Measurements from ENCODE around the gene FIBCD1.
"Not testable (repeated sequence)": the region's sequence is repeated elsewhere in the genome, so short reads cannot be mapped to it uniquely, and the experiment has no call there.

The FIBCD1 gene

GRCh38 chr9:130911254-130912049, 27.6 kb downstream of the FIBCD1 start:
- Histone ChIP-seq H3K9ac (ENCODE audit: low read length) (no peak overlapping the region), H4K20me1 (ENCODE audit: insufficient read depth, low read length) (no peaks in the 10 kb centered on the region), H3K4me3 (ENCODE audit: low read depth, low read length, poor library complexity, severe bottlenecking) (no peak overlapping the region), H3K9me2 (ENCODE audit: low read depth, low read length) (no peaks in the 10 kb centered on the region), H3K4me1 (ENCODE audit: insufficient read depth, low read length, severe bottlenecking) (no peaks in the 10 kb centered on the region), H3F3A (ENCODE audit: insufficient read depth, low read length) (no peaks in the 10 kb centered on the region), H3K4me2 (ENCODE audit: low read length) (no peak overlapping the region), H3K27ac (ENCODE audit: low read depth, low read length, poor library complexity, severe bottlenecking) (no peak overlapping the region), H2AFZ (ENCODE audit: low read length) (no peak overlapping the region), H3K79me2 (ENCODE audit: insufficient read depth, low read length) (no peaks in the 10 kb centered on the region), H3K27me3 (ENCODE audit: insufficient read depth, low read length) (peaks cover 4% of the 10 kb centered on the region; the same call in 1 of the 2 replicates), H3K9me3 (ENCODE audit: low read length) (no peaks in the 10 kb centered on the region), H3K36me3 (ENCODE audit: insufficient read depth, low read length) (no peaks in the 10 kb centered on the region)
- TF ChIP-seq, protein P1, sequence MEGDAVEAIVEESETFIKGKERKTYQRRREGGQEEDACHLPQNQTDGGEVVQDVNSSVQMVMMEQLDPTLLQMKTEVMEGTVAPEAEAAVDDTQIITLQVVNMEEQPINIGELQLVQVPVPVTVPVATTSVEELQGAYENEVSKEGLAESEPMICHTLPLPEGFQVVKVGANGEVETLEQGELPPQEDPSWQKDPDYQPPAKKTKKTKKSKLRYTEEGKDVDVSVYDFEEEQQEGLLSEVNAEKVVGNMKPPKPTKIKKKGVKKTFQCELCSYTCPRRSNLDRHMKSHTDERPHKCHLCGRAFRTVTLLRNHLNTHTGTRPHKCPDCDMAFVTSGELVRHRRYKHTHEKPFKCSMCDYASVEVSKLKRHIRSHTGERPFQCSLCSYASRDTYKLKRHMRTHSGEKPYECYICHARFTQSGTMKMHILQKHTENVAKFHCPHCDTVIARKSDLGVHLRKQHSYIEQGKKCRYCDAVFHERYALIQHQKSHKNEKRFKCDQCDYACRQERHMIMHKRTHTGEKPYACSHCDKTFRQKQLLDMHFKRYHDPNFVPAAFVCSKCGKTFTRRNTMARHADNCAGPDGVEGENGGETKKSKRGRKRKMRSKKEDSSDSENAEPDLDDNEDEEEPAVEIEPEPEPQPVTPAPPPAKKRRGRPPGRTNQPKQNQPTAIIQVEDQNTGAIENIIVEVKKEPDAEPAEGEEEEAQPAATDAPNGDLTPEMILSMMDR (IDR thresholded peaks at IDR 0.05; ENCODE audit: low read length), result no peak
- no peak for TF ChIP-seq EZH2 (IDR thresholded peaks at IDR 0.05; ENCODE audit: borderline replicate concordance, low read length)

DNA sequence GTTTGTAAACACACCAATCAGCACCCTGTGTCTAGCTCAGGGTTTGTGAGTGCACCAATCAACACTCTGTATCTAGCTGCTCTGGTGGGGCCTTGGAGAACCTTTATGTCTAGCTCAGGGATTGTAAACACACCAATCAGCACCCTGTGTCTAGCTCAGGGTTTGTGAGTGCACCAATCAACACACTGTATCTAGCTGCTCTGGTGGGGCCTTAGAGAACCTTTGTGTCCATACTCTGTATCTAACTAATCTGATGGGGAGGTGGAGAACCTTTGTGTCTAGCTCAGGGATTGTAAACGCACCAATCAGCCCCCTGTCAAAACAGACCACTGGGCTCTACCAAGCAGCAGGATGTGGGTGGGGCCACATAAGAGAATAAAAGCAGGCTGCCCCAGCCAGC, 28.4 kb downstream of the FIBCD1 start:
- not testable (repeated sequence) for H3K4me3 ChIP-seq (ENCODE audit: low read depth, low read length, poor library complexity, severe bottlenecking); H3F3A ChIP-seq (ENCODE audit: insufficient read depth, low read length); H3K36me3 ChIP-seq (ENCODE audit: insufficient read depth, low read length); H3K27ac ChIP-seq (ENCODE audit: low read depth, low read length, poor library complexity, severe bottlenecking); H3K9ac ChIP-seq (ENCODE audit: low read length); H4K20me1 ChIP-seq (ENCODE audit: insufficient read depth, low read length); H3K4me2 ChIP-seq (ENCODE audit: low read length); H3K79me2 ChIP-seq (ENCODE audit: insufficient read depth, low read length); H3K9me3 ChIP-seq (ENCODE audit: low read length); H3K9me2 ChIP-seq (ENCODE audit: low read depth, low read length); H3K27me3 ChIP-seq (ENCODE audit: insufficient read depth, low read length); H2AFZ ChIP-seq (ENCODE audit: low read length); H3K4me1 ChIP-seq (ENCODE audit: insufficient read depth, low read length, severe bottlenecking)

GRCh38 chr9:130910041-130910440, 29.0 kb downstream of the FIBCD1 start:
- H3K4me1 ChIP-seq (ENCODE audit: insufficient read depth, low read length, severe bottlenecking); H3K9ac ChIP-seq (ENCODE audit: low read length); H3K27ac ChIP-seq (ENCODE audit: low read depth, low read length, poor library complexity, severe bottlenecking); H3K79me2 ChIP-seq (ENCODE audit: insufficient read depth, low read length); H3K36me3 ChIP-seq (ENCODE audit: insufficient read depth, low read length); H3K9me2 ChIP-seq (ENCODE audit: low read depth, low read length); H3F3A ChIP-seq (ENCODE audit: insufficient read depth, low read length); H4K20me1 ChIP-seq (ENCODE audit: insufficient read depth, low read length); H2AFZ ChIP-seq (ENCODE audit: low read length); H3K4me2 ChIP-seq (ENCODE audit: low read length); H3K4me3 ChIP-seq (ENCODE audit: low read depth, low read length, poor library complexity, severe bottlenecking); H3K9me3 ChIP-seq (ENCODE audit: low read length); H3K27me3 ChIP-seq (ENCODE audit: insufficient read depth, low read length): not testable (repeated sequence)

GRCh38 chr9:130908878-130909355, 30.1 kb downstream of the FIBCD1 start:
- H3K9me2 ChIP-seq (ENCODE audit: low read depth, low read length), result no peaks in the 10 kb centered on the region
- H3K9me3 ChIP-seq (ENCODE audit: low read length), result no peaks in the 10 kb centered on the region
- no peak overlapping the region for H2AFZ ChIP-seq (ENCODE audit: low read length)
- peaks cover 1% of the 10 kb centered on the region; the same call in 1 of the 2 replicates for H3K27me3 ChIP-seq (ENCODE audit: insufficient read depth, low read length)
- H3K36me3 ChIP-seq (ENCODE audit: insufficient read depth, low read length), result no peaks in the 10 kb centered on the region
- H3K9ac ChIP-seq (ENCODE audit: low read length), result no peak overlapping the region
- H3K27ac ChIP-seq (ENCODE audit: low read depth, low read length, poor library complexity, severe bottlenecking), result no peak overlapping the region
- H3K79me2 ChIP-seq (ENCODE audit: insufficient read depth, low read length), result no peaks in the 10 kb centered on the region
- no peak for TF ChIP-seq EZH2 (IDR thresholded peaks at IDR 0.05; ENCODE audit: borderline replicate concordance, low read length)
- TF ChIP-seq, protein P1 (IDR thresholded peaks at IDR 0.05; ENCODE audit: low read length), result no peak
- H3K4me1 ChIP-seq (ENCODE audit: insufficient read depth, low read length, severe bottlenecking), result no peaks in the 10 kb centered on the region
- no peak overlapping the region for H3K4me2 ChIP-seq (ENCODE audit: low read length)
- no peaks in the 10 kb centered on the region for H3F3A ChIP-seq (ENCODE audit: insufficient read depth, low read length)
- no peaks in the 10 kb centered on the region for H4K20me1 ChIP-seq (ENCODE audit: insufficient read depth, low read length)
- no peak overlapping the region for H3K4me3 ChIP-seq (ENCODE audit: low read depth, low read length, poor library complexity, severe bottlenecking)
